Measurements from ENCODE around the gene RNF223.
A peak's percentile ranks its signal among the peaks of the same experiment; 100 is the strongest.

RNF223 gene

GRCh38 chr1:1037366-1038327 lies 36.5 kb downstream of the RNF223 start:
- no peak for TF ChIP-seq CTCF (IDR thresholded peaks at IDR 0.05; ENCODE audit: low read depth, low read length)
- no peak overlapping the region for H3K4me3 ChIP-seq (ENCODE audit: low read depth, low read length)
- in situ Hi-C loops (cut with HindIII; ENCODE audit: low sequenced_read_pairs) = no loop called here
- no peak for DNase-seq (ENCODE audit: low read depth, low spot score)

DNA sequence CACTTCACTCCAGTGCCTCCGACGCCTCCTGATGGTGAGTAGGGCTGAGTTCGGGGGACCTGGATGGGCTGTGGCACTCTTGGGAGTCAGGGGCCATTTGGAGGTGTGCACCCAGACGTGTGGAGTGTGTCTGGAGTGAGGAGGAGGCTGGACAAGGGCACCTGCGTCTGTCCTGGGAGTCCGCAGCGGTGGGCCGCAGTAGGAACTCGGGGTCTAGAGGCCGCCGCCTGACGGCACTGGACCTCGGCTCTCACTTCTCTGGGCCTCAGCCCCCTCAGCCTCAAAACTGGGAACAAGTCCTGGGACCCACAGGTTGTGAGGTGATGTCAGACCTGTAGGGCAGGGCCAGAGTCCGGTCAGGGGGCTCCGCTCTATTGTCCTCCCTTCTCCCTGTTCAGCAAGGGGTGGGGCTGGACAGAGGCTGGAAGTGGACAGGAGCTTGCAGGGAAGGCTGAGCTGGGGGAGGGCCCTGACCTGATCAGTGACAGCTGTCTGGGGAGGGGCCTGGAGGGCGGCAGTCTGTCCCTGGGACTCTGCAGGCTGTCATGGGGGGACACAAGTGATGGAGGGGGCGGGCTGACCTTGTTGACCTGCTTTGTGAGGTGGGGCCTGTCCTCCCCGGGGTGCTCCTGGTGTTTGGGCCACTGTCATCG lies 38.7 kb downstream of the RNF223 start:
- in situ Hi-C loops (cut with HindIII; ENCODE audit: low sequenced_read_pairs) = no loop called here
- TF ChIP-seq CTCF (IDR thresholded peaks at IDR 0.05; ENCODE audit: low read depth, low read length) = peak; percentile 13
- no peak for DNase-seq (ENCODE audit: low read depth, low spot score)
- no peak overlapping the region for H3K4me3 ChIP-seq (ENCODE audit: low read depth, low read length)

- in situ Hi-C loops (cut with HindIII; ENCODE audit: low sequenced_read_pairs) = no loop called here
- TF ChIP-seq CTCF (IDR thresholded peaks at IDR 0.05; ENCODE audit: low read depth, low read length) = no peak
- DNase-seq (ENCODE audit: low read depth, low spot score) = no peak
- H3K4me3 ChIP-seq (ENCODE audit: low read depth, low read length) = no peak overlapping the region
Measured at GRCh38 chr1:1034439-1034781, 39.7 kb downstream of the RNF223 start.

DNA sequence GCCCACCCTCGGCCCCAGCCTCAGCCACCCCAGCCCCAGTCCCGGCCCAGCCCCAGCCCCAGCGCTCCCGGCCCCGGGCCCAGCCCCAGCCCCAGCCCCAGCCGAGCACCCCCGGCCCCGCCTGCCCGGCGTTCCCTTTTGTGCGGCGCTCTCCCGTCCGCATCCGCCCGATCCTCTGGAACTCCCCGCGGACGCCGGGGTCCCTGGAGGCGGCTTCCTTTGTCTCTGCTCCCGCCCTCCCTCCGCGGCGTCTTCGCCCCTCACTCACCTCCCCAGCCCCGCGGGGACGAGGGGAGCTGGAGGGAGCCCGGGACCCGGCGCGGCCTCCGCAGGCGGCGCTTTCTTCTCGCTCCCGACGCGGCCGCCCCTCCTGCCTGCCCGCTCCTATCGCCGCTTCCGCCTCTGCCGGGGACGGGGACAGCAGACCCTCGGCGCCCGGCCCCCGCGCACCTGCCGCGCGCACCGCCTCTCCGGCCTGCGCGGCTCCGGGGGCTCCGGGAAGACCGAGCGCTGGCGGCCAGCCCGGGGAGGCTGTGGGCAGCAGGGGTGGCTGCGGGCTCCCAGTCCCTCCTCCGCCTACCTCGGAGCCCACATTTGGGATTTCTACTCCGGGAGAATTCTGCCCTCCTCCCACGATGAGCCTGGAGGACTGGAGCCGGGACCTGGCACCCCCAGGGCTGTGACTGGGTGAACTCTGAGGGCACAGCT lies 40.2 kb downstream of the RNF223 start:
- H3K4me3 ChIP-seq (ENCODE audit: low read depth, low read length) = no peak overlapping the region
- TF ChIP-seq CTCF (IDR thresholded peaks at IDR 0.05; ENCODE audit: low read depth, low read length) = no peak
- in situ Hi-C loops (cut with HindIII; ENCODE audit: low sequenced_read_pairs) = no loop called here
- DNase-seq (ENCODE audit: low read depth, low spot score) = no peak

DNA sequence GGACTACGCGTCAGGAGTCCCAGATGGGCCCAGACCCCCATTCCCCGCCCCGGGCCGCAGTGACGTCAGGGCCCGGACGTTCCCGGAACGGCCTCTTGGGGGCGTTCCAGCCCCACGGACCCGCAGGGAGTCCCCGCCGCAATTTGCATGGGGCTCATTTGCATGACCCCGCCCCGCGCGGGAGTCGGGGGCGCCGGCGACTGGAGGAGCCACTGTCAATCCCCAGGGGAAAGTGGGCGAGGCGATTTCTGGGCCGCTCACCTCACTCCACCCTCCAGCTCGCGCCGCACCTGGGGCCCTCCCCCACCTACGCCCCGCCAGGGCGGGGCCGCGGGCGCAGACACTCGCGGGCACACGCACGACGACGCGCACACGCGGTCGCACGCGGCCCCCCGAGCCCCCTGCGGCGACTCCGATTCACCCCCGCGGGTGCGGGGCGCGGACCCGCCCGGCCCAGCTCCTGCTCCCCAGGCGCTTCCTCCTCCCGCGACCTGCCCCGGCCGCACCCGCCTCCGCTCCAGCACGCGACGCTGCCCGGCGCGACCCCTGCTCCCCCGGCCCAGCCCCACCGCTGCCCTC lies 41.0 kb downstream of the RNF223 start:
- TF ChIP-seq CTCF (IDR thresholded peaks at IDR 0.05; ENCODE audit: low read depth, low read length) = peak; percentile 77
- DNase-seq (ENCODE audit: low read depth, low spot score) = peak; percentile 72
- H3K4me3 ChIP-seq (ENCODE audit: low read depth, low read length) = peak overlapping the region; percentile 15
- in situ Hi-C loops (cut with HindIII; ENCODE audit: low sequenced_read_pairs) = no loop called here

DNA sequence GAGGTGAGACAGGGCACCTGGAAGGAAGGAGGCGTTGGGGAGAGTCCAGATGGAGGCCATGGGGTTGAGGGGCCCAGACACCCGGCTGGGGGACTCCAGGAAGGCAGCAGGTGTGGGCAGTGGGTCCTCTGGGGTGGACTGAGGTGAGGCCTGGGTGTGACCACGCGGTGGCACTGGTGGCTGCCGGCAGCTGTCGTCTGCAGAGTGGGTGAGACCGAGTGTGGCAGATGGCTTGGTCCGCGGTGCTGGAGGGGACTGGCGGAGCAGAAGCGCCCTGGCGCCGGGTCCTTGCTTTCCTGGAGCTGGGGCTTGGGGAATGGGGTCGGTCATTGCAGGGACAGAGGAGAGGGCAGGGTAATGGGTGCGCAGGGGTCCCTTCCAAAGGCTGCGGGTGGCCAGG lies 41.7 kb downstream of the RNF223 start:
- H3K4me3 ChIP-seq (ENCODE audit: low read depth, low read length) = no peak overlapping the region
- in situ Hi-C loops (cut with HindIII; ENCODE audit: low sequenced_read_pairs) = no loop called here
- no peak for DNase-seq (ENCODE audit: low read depth, low spot score)
- TF ChIP-seq CTCF (IDR thresholded peaks at IDR 0.05; ENCODE audit: low read depth, low read length) = no peak
